Measurements from ENCODE around the gene RICTOR.
"Not testable (repeated sequence)": the region's sequence is repeated elsewhere in the genome, so short reads cannot be mapped to it uniquely, and the experiment has no call there.

Gene RICTOR

DNA sequence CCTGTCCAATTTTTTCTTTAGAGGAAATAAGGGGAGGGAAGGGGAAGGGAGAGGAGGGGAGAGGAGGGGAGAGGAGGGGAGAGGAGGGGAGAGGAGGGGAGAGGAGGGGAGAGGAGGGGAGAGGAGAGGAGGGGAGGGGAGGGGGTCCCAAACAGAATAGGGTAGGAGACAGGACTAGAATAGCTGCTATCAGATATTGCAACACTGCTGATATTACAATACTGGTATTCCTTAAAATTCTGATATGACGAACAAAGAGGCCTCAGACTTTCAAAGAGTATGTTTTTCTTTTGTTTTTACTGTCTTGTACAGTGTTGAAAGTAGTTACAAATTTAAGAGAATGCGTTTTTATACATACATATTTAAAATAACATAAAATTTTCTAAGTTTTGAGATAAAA, 67.5 kb downstream of the RICTOR start:
- H3K27me3 ChIP-seq (ENCODE audit: insufficient read depth, low read length): no peaks in the 10 kb centered on the region
- no CpG with 5 or more reads among the region's 2 CpGs for WGBS
- H3K9me3 ChIP-seq (ENCODE audit: insufficient read depth, low read depth, low read length): peaks cover 7% of the 10 kb centered on the region
- H3K36me3 ChIP-seq (ENCODE audit: insufficient read depth, low read length): peaks cover 22% of the 10 kb centered on the region; the same call in 1 of the 2 replicates
- H3K9ac ChIP-seq (ENCODE audit: low read depth, low read length): no peak overlapping the region
- no peak overlapping the region for H3K4me3 ChIP-seq (ENCODE audit: low read length)
- H3K27ac ChIP-seq (ENCODE audit: low read depth, low read length): no peak overlapping the region
- H3K4me1 ChIP-seq (ENCODE audit: insufficient read depth, low read length): no peaks in the 10 kb centered on the region

DNA sequence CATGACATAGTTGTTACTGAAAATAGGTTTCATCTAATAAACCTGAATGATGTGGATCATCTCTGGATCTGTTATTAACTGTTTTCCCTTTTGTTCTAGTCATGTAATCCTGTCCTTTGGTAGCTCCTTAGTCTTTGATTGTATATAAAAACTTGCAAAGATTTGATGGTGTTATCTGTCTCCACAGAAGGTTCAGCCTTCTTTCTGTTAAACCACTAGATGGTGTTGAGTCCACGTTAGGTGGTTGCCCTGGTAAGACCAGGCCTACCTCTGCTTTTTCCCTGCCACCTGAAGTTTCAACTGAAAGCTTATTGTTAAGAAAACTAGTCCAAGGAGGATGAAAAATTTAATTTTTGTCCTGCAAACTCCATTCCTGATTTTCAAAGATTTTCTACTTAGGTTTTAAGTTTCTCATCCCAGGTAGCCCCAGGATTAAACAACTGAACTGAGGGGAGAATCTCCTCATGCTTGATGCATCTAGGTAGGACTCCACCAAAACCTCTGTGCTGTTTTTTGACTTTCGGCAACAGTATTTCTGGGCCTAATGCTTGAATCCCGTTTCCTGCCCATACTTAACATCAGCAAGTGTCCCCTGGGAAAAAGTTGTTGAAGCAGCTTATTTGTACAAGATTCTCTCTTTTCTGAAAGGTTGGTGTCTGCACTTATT, 68.5 kb downstream of the RICTOR start:
- H3K4me1 ChIP-seq (ENCODE audit: insufficient read depth, low read length): no peaks in the 10 kb centered on the region
- H3K36me3 ChIP-seq (ENCODE audit: insufficient read depth, low read length): peaks cover 21% of the 10 kb centered on the region; the same call in 1 of the 2 replicates
- H3K27me3 ChIP-seq (ENCODE audit: insufficient read depth, low read length): no peaks in the 10 kb centered on the region
- H3K9me3 ChIP-seq (ENCODE audit: insufficient read depth, low read depth, low read length): no peaks in the 10 kb centered on the region
- no peak overlapping the region for H3K9ac ChIP-seq (ENCODE audit: low read depth, low read length)
- no peak overlapping the region for H3K4me3 ChIP-seq (ENCODE audit: low read length)
- 91% methylated on average over 3 of the region's 3 CpGs for WGBS
- H3K27ac ChIP-seq (ENCODE audit: low read depth, low read length): no peak overlapping the region

DNA sequence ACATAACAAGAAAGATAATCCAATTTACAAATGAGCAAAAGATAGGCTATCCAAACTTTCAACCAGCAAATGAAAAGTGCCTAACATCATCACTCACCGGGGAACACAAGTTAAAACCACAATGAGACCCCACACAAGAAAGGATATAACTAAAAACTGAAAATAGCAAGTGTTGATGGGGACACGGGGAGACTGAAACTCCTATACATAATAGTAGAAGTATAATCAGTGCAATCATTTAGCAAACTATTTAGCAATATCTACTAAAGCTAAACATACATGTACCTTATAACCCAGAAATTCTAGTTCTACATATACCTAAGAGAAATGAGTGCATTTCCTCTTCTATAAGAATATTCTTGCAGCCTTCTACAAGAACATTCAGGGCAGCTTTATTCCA, 72.5 kb downstream of the RICTOR start:
- Histone ChIP-seq H3K9ac (ENCODE audit: low read depth, low read length) (no peak overlapping the region), H3K4me1 (ENCODE audit: insufficient read depth, low read length) (no peaks in the 10 kb centered on the region), H3K36me3 (ENCODE audit: insufficient read depth, low read length) (peaks cover 18% of the 10 kb centered on the region), H3K9me3 (ENCODE audit: insufficient read depth, low read depth, low read length) (no peaks in the 10 kb centered on the region), H3K27me3 (ENCODE audit: insufficient read depth, low read length) (no peaks in the 10 kb centered on the region), H3K27ac (ENCODE audit: low read depth, low read length) (no peak overlapping the region), H3K4me3 (ENCODE audit: low read length) (no peak overlapping the region)
- WGBS: 100% methylated on average over 1 of the region's 2 CpGs

DNA sequence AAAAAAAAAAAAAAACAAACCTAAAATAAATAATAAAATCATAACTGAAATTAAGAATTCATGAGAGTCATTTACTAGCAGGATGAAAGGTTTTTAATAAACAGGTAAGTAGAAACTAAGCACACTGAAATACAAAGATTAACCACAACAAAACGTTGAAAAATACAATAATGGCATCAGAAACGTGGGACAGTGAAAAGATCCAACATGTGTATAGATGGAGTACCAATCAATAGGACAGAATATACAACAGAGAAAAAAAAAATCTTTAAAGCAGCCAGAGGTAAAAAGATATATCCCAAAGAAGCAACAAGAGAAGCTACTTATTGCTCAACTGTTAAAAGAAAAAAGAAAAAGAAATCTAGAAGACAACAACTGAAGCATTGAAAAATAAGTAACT, 75.2 kb downstream of the RICTOR start:
- no peak overlapping the region for H3K27ac ChIP-seq (ENCODE audit: low read depth, low read length)
- WGBS: no CpG with 5 or more reads among the region's 2 CpGs
- no peak overlapping the region for H3K4me3 ChIP-seq (ENCODE audit: low read length)
- peaks cover 18% of the 10 kb centered on the region for H3K36me3 ChIP-seq (ENCODE audit: insufficient read depth, low read length)
- no peak overlapping the region for H3K9ac ChIP-seq (ENCODE audit: low read depth, low read length)
- no peaks in the 10 kb centered on the region for H3K27me3 ChIP-seq (ENCODE audit: insufficient read depth, low read length)
- no peaks in the 10 kb centered on the region for H3K9me3 ChIP-seq (ENCODE audit: insufficient read depth, low read depth, low read length)
- no peaks in the 10 kb centered on the region for H3K4me1 ChIP-seq (ENCODE audit: insufficient read depth, low read length)

DNA sequence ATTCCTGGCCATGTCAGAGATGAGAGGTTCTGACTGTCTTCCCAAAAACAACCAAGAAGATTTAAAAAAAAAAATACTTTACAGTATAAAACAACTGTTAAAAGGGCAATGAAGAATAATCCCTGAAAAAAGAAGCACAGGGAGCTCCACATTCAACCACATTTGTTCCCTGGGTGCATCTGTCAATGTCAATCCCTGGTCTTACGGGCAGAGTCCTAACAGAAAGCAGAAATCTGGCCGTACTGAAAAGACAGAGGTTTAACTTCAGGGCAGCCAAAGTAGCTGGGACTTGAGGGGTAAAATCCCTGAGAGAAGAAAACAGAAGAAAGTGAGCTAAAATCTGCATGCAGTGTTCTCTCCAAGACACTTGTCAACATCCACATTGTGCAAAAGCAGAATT, 76.6 kb downstream of the RICTOR start:
- no peak overlapping the region for H3K4me3 ChIP-seq (ENCODE audit: low read length)
- no peak overlapping the region for H3K9ac ChIP-seq (ENCODE audit: low read depth, low read length)
- H3K27ac ChIP-seq (ENCODE audit: low read depth, low read length): no peak overlapping the region
- peaks cover 11% of the 10 kb centered on the region for H3K36me3 ChIP-seq (ENCODE audit: insufficient read depth, low read length)
- H3K4me1 ChIP-seq (ENCODE audit: insufficient read depth, low read length): no peaks in the 10 kb centered on the region
- no peaks in the 10 kb centered on the region for H3K27me3 ChIP-seq (ENCODE audit: insufficient read depth, low read length)
- 74% methylated on average over 2 of the region's 2 CpGs for WGBS
- no peaks in the 10 kb centered on the region for H3K9me3 ChIP-seq (ENCODE audit: insufficient read depth, low read depth, low read length)

- Histone ChIP-seq H3K9me3 (ENCODE audit: insufficient read depth, low read depth, low read length) (no peaks in the 10 kb centered on the region), H3K9ac (ENCODE audit: low read depth, low read length) (no peak overlapping the region), H3K4me3 (ENCODE audit: low read length) (no peak overlapping the region), H3K27me3 (ENCODE audit: insufficient read depth, low read length) (no peaks in the 10 kb centered on the region), H3K36me3 (ENCODE audit: insufficient read depth, low read length) (peaks cover 8% of the 10 kb centered on the region), H3K4me1 (ENCODE audit: insufficient read depth, low read length) (no peaks in the 10 kb centered on the region), H3K27ac (ENCODE audit: low read depth, low read length) (no peak overlapping the region)
Observed at GRCh38 chr5:38996123-38996522, 78.1 kb downstream of the RICTOR start.

DNA sequence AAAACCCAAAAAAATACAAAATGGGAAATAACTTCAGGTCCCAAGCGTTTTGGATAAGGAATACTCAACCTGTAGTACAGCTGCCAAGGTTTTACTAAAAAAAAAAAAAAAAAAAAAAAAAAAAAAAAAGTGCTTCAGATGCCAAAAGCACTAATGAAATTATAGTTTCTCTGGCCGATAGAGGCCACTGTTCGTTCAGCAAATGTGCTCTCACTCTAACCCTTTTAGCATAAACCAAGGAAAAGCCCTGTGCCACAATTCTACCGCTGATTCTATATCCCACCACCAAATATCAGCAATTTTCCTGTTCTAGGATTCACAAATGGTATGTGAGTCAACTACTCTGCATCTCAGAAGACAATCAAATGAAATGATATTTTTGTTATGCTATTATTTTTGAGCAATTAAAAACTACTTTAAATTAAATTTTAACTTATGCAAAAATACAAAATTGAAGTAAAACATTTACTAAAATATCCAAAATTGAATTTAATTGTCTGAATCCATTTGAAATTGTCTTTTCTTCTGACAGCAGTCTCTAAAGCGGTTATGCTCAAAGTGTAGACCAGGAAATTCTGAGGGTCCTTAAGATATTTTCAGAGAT, 79.8 kb downstream of the RICTOR start:
- H3K9me3 ChIP-seq (ENCODE audit: insufficient read depth, low read depth, low read length): peaks cover 3% of the 10 kb centered on the region; the same call in 1 of the 2 replicates
- H3K4me3 ChIP-seq (ENCODE audit: low read length): no peak overlapping the region
- peaks cover 20% of the 10 kb centered on the region for H3K36me3 ChIP-seq (ENCODE audit: insufficient read depth, low read length)
- H3K27ac ChIP-seq (ENCODE audit: low read depth, low read length): no peak overlapping the region
- H3K4me1 ChIP-seq (ENCODE audit: insufficient read depth, low read length): no peaks in the 10 kb centered on the region
- H3K27me3 ChIP-seq (ENCODE audit: insufficient read depth, low read length): no peaks in the 10 kb centered on the region
- WGBS: 77% methylated on average over 5 of the region's 5 CpGs
- H3K9ac ChIP-seq (ENCODE audit: low read depth, low read length): no peak overlapping the region

DNA sequence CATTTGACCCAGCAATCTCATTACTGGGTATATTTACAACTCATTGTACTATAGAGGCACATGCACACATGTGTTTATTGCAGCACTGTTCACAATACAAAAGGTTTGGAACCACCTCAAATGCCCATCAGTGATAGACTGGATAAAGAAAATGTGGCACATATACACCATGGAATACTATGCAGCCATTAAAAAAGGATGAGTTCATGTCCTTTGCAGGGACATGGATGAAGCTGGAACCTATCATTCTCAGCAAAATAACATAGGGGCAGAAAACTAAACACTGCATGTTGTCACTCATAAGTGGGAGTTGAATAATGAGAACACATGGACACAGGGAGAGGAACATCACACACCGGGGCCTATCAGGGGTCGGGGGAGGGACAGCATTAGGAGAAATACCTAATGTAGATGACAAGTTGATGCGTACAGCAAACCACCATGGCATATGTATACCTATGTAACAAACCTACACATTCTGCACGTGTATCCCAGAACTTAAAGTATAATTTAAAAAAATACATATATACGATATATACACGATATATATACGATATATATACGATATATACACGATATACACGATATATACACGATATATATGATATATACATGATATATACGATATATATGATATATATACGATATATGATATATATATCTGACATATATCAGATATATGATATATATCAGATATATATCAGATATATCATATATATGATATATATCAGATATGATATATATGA, 84.1 kb downstream of the RICTOR start:
- H3K27me3 ChIP-seq (ENCODE audit: insufficient read depth, low read length); H3K27ac ChIP-seq (ENCODE audit: low read depth, low read length); H3K9me3 ChIP-seq (ENCODE audit: insufficient read depth, low read depth, low read length); H3K9ac ChIP-seq (ENCODE audit: low read depth, low read length); H3K4me1 ChIP-seq (ENCODE audit: insufficient read depth, low read length); H3K4me3 ChIP-seq (ENCODE audit: low read length): not testable (repeated sequence)
- WGBS: 96% methylated on average over 6 of the region's 13 CpGs
- peaks cover 27% of the 10 kb centered on the region for H3K36me3 ChIP-seq (ENCODE audit: insufficient read depth, low read length)

DNA sequence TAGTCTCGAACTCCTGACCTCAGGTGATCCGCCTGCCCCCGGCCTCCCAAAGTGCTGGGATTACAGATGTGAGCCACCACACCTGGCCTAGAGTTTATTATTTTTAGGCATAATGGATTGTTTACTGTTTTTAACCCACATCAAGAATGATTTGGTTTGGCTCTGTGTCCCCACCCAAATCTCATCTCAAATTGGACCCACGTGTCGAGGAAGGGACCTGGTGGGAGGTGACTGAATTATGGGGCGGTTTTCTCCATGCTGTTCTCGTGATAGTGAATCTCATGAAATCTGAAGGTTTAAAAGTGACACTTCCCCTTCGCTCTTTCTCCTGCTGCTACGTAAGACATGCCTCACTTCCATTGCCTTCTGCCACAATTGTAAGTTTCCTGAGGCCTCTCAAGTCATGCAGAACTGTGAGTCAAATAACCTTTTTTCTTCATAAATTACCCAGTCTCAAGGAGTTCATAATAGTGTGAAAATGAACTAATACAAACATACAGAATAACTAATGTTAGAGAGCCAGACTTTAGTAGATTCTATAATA, 88.2 kb downstream of the RICTOR start:
- no peak overlapping the region for H3K4me3 ChIP-seq (ENCODE audit: low read length)
- WGBS: 86% methylated on average over 9 of the region's 9 CpGs
- H3K4me1 ChIP-seq (ENCODE audit: insufficient read depth, low read length): no peaks in the 10 kb centered on the region
- no peaks in the 10 kb centered on the region for H3K27me3 ChIP-seq (ENCODE audit: insufficient read depth, low read length)
- no peak overlapping the region for H3K27ac ChIP-seq (ENCODE audit: low read depth, low read length)
- peaks cover 23% of the 10 kb centered on the region for H3K36me3 ChIP-seq (ENCODE audit: insufficient read depth, low read length)
- no peak overlapping the region for H3K9ac ChIP-seq (ENCODE audit: low read depth, low read length)
- H3K9me3 ChIP-seq (ENCODE audit: insufficient read depth, low read depth, low read length): peaks cover 3% of the 10 kb centered on the region; the same call in 1 of the 2 replicates

DNA sequence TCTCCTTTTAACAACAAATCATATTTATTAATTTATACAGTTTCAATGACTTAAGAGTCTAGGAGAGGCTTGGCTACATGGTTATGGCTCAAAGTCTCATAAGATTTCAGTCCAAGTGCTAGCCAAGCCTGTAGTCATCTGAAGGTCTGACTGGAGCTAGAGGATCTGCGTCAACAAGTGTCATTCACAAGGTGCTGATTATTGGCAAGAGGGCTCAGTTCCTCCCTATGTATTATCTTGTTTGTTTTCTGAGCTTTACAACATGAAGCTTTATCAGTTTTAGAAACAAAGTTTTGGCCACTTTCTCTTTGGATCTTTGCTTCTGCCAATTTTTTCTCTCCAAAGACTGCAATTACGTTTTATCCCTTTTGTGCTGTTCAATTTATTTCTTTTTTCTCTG, 94.7 kb downstream of the RICTOR start:
- H3K9ac ChIP-seq (ENCODE audit: low read depth, low read length): no peak overlapping the region
- H3K9me3 ChIP-seq (ENCODE audit: insufficient read depth, low read depth, low read length): no peaks in the 10 kb centered on the region
- no peak overlapping the region for H3K4me3 ChIP-seq (ENCODE audit: low read length)
- H3K4me1 ChIP-seq (ENCODE audit: insufficient read depth, low read length): peaks cover 20% of the 10 kb centered on the region
- no peaks in the 10 kb centered on the region for H3K27me3 ChIP-seq (ENCODE audit: insufficient read depth, low read length)
- peaks cover 9% of the 10 kb centered on the region for H3K36me3 ChIP-seq (ENCODE audit: insufficient read depth, low read length)
- H3K27ac ChIP-seq (ENCODE audit: low read depth, low read length): no peak overlapping the region
- WGBS: 90% methylated on average over 2 of the region's 2 CpGs

GRCh38 chr5:38978036-38978435, 96.2 kb downstream of the RICTOR start:
- H3K9me3 ChIP-seq (ENCODE audit: insufficient read depth, low read depth, low read length): no peaks in the 10 kb centered on the region
- no peak overlapping the region for H3K9ac ChIP-seq (ENCODE audit: low read depth, low read length)
- no peak overlapping the region for H3K4me3 ChIP-seq (ENCODE audit: low read length)
- H3K4me1 ChIP-seq (ENCODE audit: insufficient read depth, low read length): peaks cover 20% of the 10 kb centered on the region
- H3K27ac ChIP-seq (ENCODE audit: low read depth, low read length): no peak overlapping the region
- no peaks in the 10 kb centered on the region for H3K27me3 ChIP-seq (ENCODE audit: insufficient read depth, low read length)
- peaks cover 19% of the 10 kb centered on the region for H3K36me3 ChIP-seq (ENCODE audit: insufficient read depth, low read length)
